Stimulated activated naive CD8-positive, alpha-beta T cell treated with anti-CD3 and anti-CD28 coated beads, Interleukin-15, amount 100 ng/mL, for 72 hours (primary cell): ENCODE results near the gene MLLT3.
"Not testable (repeated sequence)": the region's sequence is repeated elsewhere in the genome, so short reads cannot be mapped to it uniquely, and the experiment has no call there.

Experiments
- ATAC-seq: fragments of 150-1000 bp; cut with Tn5 transposase; 2 replicates; pipeline ENCODE4 v1.10.0; 2021; ENCODE audit warnings: mild to moderate bottlenecking, moderate library complexity
- DNase-seq, 2 donors: peaks; one replicate each; pipeline ENCODE4 v3.0.0; 2021 to 2022
- H3K27ac Mint-ChIP-seq, 2 donors: one replicate each; pipeline ENCODE4 v1.8.0; 2022; ENCODE audit warnings: mild to moderate bottlenecking in 2 of 2, mixed read lengths in 2 of 2, moderate library complexity in 2 of 2
- H3K27me3 Mint-ChIP-seq: one replicate; pipeline ENCODE4 v1.8.0; 2022; ENCODE audit warnings: mixed read lengths
- H3K4me1 Mint-ChIP-seq: one replicate; pipeline ENCODE4 v1.8.0; 2022; ENCODE audit warnings: mild to moderate bottlenecking, mixed read lengths
- H3K4me3 Mint-ChIP-seq, 2 donors: one replicate each; pipeline ENCODE4 v1.8.0; 2022; ENCODE audit warnings: mild to moderate bottlenecking in 2 of 2, mixed read lengths in 2 of 2, moderate library complexity in 1 of 2
- H3K9me3 Mint-ChIP-seq, 2 donors: one replicate each; pipeline ENCODE4 v1.8.0; 2022; ENCODE audit warnings: mixed read lengths in 2 of 2

The MLLT3 gene

DNA sequence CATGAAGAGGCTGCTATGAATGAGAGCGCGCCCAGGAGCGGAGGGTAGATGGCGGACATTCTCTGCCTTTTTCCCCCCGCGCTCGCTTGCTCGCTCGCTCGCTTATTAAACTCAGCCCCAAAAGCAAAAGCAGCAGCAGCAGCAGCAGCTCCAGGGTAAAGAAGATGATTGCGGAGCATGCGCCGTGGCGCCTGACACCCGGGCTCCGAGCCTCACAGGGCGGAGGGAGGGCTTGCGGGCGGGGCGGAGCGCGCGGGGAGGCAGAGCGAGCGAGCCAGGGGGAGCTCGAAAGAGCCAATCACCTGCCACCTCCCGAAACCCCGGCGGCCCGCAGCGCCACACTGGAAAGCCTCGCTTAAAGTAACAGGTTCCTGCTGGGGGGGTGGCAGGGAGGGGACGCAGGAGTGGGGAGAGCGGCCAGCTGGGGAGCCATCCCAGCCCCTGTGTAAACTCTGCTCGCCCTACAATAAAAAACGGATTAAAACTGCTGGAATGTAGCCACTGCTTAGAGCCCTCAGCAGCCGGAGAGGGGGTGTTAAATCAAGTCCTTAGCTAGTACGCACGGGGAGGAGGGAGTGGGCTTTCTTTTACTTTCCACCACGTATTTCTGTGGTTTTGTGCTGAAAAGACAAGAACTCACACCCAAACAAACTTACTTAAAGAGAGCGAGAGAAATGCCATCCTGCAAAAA is at the start of gene MLLT3:
TSS of gene MLLT3 (minus strand) at position 170 of the 691 bp plus-strand sequence.
- Mint-ChIP-seq H3K9me3 (no peaks in the 10 kb centered on the region), H3K27me3 (no peaks in the 10 kb centered on the region), H3K4me1 (peaks cover 45% of the 10 kb centered on the region), H3K4me3 (peak within 1 kb of the TSS; percentile 94 to 96), H3K27ac (peak within 1 kb of the TSS; percentile 99 to 100)
- DNase-seq, result peak; percentile 96 to 97
- peak; percentile 85 for ATAC-seq

DNA sequence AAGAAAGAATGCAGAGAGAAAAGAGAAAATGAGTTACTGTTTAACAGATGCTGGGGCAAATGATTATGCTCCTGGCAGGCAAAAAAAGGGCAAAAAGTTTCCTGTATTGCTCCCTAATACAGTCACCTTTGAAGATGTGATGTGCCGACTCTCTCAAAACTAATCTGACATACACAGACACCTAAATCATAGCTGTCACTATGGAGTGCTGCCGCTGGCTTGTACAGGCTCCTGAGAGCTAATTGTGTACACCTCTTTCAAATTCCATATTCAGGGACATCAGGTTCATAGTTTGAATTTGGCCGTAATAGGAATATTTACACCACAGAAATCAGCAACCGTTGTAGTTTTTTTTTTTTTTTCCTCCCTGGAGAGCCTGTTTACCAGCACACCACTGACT is 49.3 kb upstream of the MLLT3 start:
- DNase-seq (no peak), ATAC-seq (no peak)
- H3K27me3 Mint-ChIP-seq, result no peaks in the 10 kb centered on the region
- no peak overlapping the region for H3K27ac Mint-ChIP-seq
- no peaks in the 10 kb centered on the region for H3K4me1 Mint-ChIP-seq
- H3K4me3 Mint-ChIP-seq, result no peak overlapping the region
- no peaks in the 10 kb centered on the region for H3K9me3 Mint-ChIP-seq

DNA sequence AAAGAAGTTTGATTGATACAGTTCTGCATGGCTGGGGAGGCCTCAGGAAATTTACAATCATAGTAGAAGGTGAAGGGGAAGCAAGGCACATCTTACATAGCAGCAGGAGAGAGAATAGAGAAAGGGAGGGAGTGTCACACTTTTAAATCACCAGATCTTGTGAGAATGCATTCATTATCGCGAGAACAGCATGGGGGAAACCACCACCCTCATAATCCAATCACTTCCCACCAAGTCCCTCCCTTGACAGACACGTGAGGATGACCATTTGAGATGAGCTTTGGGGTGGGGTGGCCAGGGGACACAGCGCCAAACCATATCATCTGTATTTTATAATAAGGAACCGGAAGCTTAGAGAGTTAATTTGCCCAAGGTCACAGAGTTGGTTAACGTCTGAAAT is 48.1 kb upstream of the MLLT3 start:
- no peak overlapping the region for H3K4me3 Mint-ChIP-seq
- no peak for ATAC-seq
- no peak overlapping the region for H3K27ac Mint-ChIP-seq
- no peaks in the 10 kb centered on the region for H3K27me3 Mint-ChIP-seq
- no peaks in the 10 kb centered on the region for H3K4me1 Mint-ChIP-seq
- no peaks in the 10 kb centered on the region for H3K9me3 Mint-ChIP-seq
- no peak for DNase-seq

DNA sequence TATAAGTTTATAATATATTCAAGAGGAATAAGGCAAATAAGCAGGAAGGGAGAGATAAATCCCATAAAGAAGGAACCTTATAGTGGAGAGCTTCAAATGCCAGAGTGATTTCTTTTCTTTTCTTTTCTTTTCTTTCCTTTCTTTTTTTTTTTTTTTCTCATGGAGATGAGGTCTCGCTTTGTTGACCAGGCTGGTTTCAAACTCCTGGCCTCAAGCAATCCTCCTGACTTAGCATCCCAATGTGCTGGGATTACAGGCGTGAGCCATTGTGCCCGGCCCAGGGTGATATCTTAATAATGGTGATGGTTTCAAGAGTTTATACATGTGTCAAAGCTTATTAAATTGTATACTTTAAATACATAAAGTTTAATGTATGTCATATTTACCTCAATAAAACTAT is 42.2 kb upstream of the MLLT3 start:
- Mint-ChIP-seq H3K9me3 (no peaks in the 10 kb centered on the region), H3K4me3 (no peak overlapping the region), H3K4me1 (no peaks in the 10 kb centered on the region), H3K27me3 (no peaks in the 10 kb centered on the region), H3K27ac (no peak overlapping the region)
- DNase-seq (no peak), ATAC-seq (no peak)

DNA sequence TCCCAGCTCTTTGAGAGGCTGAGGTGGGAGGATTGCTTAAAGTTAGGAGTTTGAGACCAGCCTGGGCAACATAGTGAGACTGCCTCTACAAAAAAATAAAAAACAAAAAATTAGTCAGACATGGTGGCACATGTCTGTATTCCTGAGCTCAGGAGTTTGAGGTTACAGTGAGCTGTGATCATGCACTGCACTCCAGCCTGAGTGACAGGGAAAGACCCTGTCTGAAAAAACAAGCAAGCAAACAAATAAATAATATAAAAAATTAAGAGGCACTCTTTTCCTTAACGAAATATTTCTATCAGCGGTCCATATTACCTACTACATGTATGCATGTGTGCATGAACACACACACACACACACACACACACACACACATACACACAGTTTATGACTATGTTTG is 40.8 kb upstream of the MLLT3 start:
- DNase-seq (no peak), ATAC-seq (no peak)
- Mint-ChIP-seq H3K27ac (no peak overlapping the region), H3K27me3 (no peaks in the 10 kb centered on the region), H3K9me3 (no peaks in the 10 kb centered on the region), H3K4me1 (no peaks in the 10 kb centered on the region), H3K4me3 (no peak overlapping the region)

DNA sequence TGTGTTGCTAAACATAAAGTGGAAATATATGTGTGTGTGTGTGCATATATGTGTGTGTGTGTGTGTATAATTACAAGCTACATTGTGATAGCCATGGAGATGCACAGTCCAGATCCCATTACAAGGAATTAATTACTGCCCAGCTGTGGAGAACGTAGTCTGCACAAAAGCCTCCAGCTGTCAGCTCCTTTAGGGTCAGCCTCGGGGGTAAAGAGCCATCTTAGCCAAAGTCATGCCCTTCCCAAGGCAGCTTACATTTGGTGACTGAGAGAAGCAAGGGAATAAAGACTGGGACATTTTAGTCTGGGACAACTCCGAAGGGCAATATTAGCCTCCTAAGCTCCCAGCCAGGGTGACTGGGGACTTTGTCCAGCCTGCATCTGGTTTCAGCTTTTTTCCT is 39.9 kb upstream of the MLLT3 start:
- ATAC-seq (no peak), DNase-seq (no peak)
- H3K4me1 Mint-ChIP-seq, result no peaks in the 10 kb centered on the region
- H3K4me3 Mint-ChIP-seq, result no peak overlapping the region
- no peak overlapping the region for H3K27ac Mint-ChIP-seq
- no peaks in the 10 kb centered on the region for H3K9me3 Mint-ChIP-seq
- no peaks in the 10 kb centered on the region for H3K27me3 Mint-ChIP-seq

DNA sequence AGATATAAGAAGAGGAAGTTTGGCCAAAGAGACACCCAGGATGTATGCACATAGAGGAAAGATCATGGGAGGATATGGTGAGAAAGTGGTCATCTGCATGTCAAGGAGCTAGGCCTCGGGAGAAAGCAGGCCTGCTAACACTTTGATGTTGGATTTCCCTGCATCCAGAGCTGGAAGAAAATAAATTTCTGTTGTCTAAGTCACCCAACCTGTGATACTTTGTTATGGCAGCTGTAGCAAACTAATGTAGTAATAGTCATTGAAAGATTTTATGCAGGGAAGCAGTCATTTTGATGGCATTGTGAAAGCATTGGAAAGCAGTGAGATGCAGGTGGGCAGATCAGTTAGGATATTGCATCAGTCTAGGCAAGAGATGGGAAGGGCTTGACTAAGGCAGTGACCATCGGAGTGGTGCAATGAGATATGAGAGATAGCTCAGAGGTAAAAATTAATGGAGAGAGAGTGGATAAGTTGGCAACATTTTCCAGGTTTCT is 37.2 kb upstream of the MLLT3 start:
- Mint-ChIP-seq H3K27me3 (no peaks in the 10 kb centered on the region), H3K4me3 (no peak overlapping the region)

DNA sequence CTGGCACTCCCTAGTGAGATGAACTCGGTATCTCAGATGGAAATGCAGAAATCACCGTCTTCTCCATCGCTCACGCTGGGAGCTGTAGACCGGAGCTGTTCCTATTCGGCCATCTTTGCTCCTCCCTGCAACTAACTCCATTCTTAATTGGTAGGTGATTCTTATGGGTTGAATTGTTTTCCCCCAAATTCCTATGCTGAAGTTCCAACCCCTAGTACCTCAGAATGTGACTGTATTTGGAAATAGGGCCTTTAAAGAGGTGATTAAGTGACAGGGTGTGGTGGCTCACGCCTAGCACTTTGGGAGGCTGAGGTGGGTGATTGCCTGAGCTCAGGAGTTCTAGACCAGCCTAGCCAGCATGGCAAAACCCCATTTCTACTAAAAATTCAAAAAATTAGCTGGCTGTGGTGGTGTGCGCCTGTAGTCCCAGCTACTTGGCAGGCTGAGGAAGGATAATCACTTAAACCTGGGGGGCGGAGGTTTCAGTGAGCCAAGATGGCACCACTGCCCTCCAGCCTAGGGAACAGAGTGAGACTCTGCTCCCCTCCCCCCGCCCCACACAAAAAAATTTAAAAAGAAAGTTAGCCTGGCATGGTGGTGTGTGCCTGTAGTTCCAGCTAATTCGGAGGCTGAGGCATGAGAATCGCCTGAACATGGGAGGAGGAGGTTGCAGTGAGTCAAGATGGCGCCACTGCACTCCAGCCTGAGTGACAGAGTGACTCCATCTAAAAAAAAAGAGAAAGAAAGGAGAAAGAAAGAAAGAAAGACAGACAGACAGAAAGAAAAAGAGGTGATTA is 36.6 kb upstream of the MLLT3 start:
- Mint-ChIP-seq H3K9me3 (no peaks in the 10 kb centered on the region), H3K27me3 (no peaks in the 10 kb centered on the region)

More for the DNA sequence above, 37.2 kb upstream of the MLLT3 start:
- ATAC-seq (no peak), DNase-seq (no peak)
- no peaks in the 10 kb centered on the region for H3K9me3 Mint-ChIP-seq
- H3K27ac Mint-ChIP-seq, result no peak overlapping the region
- no peaks in the 10 kb centered on the region for H3K4me1 Mint-ChIP-seq

DNA sequence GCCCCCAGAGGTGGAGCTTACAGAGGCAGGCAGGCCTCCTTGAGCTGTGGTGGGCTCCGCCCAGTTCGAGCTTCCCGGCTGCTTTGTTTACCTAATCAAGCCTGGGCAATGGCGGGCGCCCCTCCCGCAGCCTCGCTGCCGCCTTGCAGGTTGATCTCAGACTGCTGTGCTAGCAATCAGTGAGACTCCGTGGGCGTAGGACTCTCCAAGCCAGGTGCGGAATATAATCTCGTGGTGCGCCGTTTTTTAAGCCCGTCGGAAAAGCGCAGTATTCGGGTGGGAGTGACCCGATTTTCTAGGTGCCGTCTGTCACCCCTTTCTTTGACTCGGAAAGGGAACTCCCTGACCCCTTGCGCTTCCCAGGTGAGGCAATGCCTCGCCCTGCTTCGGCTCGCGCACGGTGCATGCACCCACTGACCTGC is 36.0 kb upstream of the MLLT3 start:
- H3K4me3 Mint-ChIP-seq, H3K4me1 Mint-ChIP-seq, ATAC-seq, H3K27me3 Mint-ChIP-seq, H3K9me3 Mint-ChIP-seq: not testable (repeated sequence)
- H3K27ac Mint-ChIP-seq, result peak overlapping the region; percentile 69 to 91
- DNase-seq, result peak; percentile 41 to 43

More for the DNA sequence above, 36.6 kb upstream of the MLLT3 start:
- ATAC-seq (no peak), DNase-seq (no peak)
- Mint-ChIP-seq H3K4me3 (no peak overlapping the region), H3K4me1 (no peaks in the 10 kb centered on the region), H3K27ac (peak overlapping the region; percentile 69 to 91)

DNA sequence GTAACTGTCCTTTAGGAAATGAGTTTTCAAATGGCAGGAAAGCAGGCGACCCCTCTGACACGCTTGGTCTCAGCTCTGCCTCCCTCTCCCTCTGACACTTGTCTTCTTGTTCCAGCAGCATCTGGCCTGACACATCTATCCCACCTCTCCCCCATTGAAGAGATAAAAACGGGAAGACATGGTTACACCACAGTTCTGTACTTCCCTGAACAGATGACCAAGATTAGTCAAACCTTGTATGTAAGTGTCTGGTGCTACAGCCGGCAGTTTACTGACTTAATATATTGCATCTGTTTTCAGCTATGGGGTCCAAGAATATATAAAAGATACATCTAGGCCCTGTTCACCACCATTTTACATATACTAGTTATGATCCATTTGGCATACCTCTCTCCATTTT is 29.6 kb upstream of the MLLT3 start:
- H3K4me3 Mint-ChIP-seq, result no peak overlapping the region
- no peak for ATAC-seq
- no peak overlapping the region for H3K27ac Mint-ChIP-seq
- no peaks in the 10 kb centered on the region for H3K4me1 Mint-ChIP-seq
- peaks cover 7% of the 10 kb centered on the region for H3K27me3 Mint-ChIP-seq
- no peaks in the 10 kb centered on the region for H3K9me3 Mint-ChIP-seq
- DNase-seq, result no peak

DNA sequence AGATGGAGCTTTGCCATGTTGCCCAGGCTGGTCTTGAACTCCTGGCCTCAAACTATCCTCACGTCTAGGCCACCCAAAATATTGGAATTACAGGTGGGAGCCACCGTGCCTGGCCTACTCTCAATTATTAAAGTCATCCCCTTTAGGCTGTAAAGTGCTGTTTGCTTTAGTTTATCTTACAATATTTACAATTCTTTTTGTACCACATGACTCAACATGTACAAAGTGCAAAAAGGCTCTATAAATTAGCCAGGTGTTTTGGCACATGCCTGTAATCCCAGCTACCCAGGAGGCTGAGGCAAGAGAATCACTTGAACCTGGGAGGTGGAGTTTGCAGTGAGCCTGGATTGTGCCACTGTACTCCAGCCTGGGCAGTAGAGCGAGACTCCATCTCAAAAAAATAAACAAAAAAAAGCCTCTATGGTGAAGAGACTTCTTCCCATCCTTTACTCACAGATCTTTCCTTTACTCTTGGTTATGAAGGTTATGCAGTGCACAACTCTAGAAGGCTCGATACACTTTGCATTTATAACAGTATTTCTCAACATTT is 28.5 kb upstream of the MLLT3 start:
- Mint-ChIP-seq H3K4me1 (no peaks in the 10 kb centered on the region), H3K4me3 (no peak overlapping the region), H3K27me3 (peaks cover 10% of the 10 kb centered on the region), H3K9me3 (no peaks in the 10 kb centered on the region), H3K27ac (no peak overlapping the region)
- ATAC-seq, result no peak
- DNase-seq, result no peak

DNA sequence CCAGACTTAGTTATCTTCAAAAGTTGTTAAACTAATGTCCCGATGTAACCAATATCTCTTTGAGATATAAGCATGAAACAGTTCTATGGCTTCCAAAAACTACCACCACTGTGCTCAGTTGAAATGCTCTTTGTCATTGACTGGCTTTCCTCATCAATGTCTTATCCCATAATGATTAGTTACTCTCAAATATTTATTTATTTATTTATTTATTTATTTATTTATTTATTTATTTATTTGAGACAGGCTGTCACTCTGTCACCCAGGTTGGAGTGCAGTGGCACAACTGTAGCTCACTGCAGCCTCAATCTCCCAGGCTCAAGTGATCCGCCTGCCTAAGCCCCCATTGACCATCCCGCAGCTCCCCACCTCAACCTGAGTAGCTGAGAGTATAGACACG is 28.0 kb upstream of the MLLT3 start:
- DNase-seq (no peak), ATAC-seq (no peak)
- peaks cover 10% of the 10 kb centered on the region for H3K27me3 Mint-ChIP-seq
- H3K4me1 Mint-ChIP-seq, result no peaks in the 10 kb centered on the region
- H3K27ac Mint-ChIP-seq, result no peak overlapping the region
- no peaks in the 10 kb centered on the region for H3K9me3 Mint-ChIP-seq
- no peak overlapping the region for H3K4me3 Mint-ChIP-seq

DNA sequence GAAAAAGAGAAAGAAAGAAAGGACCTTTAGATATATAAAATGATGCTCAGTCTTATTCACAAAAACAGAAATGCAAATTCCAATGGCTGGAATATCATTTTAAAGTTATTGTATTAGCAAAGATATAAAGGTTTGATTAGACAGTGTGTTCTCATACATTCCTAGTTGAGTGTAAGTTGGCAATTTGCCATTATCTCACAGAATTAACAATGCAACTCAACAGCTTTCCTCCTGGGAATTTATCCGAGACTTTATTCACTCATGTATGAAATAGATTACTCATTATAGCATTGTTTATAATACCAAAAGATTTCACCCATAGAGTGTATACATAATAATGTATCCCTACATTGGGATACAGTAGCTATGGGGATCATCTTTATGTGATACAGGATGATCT is 27.1 kb upstream of the MLLT3 start:
- Mint-ChIP-seq H3K4me1 (no peaks in the 10 kb centered on the region), H3K9me3 (no peaks in the 10 kb centered on the region), H3K4me3 (no peak overlapping the region), H3K27ac (no peak overlapping the region), H3K27me3 (peaks cover 10% of the 10 kb centered on the region)
- DNase-seq, result no peak
- no peak for ATAC-seq

DNA sequence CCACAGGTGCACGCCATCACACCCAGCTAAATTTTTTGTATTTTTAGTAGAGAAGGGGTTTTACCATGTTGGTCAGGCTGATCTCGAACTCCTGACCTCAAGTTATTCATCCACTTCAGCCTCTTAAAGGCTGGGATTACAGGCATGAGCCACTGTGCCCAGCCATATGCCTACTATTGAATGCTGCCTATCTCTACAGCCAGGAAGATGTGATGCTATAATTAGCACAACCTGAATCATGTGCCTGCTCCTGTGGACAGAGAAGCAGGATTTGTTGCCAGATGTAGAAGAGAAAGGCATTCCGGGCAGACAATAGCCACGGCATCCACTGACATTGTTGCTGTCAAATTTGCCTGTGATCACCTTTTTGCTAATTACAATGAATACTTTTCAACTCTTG is 24.4 kb upstream of the MLLT3 start:
- Mint-ChIP-seq H3K4me3 (no peak overlapping the region), H3K27ac (no peak overlapping the region), H3K4me1 (no peaks in the 10 kb centered on the region), H3K27me3 (peaks cover 27% of the 10 kb centered on the region), H3K9me3 (no peaks in the 10 kb centered on the region)
- DNase-seq, result no peak
- ATAC-seq, result no peak

DNA sequence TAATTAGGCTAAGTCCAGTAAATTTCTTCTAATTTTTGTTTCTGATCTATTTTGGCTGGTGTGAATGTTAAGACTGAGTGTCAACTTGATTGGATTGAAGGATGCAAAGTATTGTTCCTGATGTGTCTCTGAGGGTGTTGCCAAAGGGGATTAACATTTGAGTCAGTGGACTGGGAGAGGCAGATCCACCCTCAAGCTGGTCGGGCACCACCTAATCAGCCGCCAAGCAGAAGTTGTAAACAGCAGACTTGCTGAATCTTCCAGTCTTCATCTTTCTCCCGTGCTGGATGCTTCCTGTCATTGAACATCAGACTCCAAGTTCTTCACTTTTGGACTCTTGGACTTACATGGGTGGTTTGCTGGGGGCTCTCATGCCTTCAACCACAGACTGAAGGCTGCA is 21.4 kb upstream of the MLLT3 start:
- ATAC-seq, result no peak
- Mint-ChIP-seq H3K4me1 (peaks cover 12% of the 10 kb centered on the region), H3K4me3 (no peak overlapping the region)

DNA sequence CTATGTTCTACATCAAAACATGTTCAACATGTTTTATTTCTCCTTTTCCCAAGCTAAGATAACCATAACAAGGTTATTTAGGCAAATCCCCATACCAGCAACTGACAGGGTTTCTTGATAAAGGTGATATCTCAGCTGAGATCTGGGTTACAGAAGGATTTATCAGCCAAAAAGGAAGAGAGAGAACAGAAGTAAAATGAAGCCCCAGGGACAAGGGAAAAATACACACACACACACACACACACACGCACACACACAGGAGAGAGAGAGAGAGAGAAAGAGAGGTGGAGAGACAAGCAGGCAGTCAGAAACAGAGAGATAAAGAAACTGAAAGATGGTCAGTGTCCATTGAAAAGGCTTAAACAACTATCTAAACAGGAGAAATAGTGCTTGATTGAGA is 19.7 kb upstream of the MLLT3 start:
- Mint-ChIP-seq H3K27ac (no peak overlapping the region), H3K4me3 (no peak overlapping the region), H3K9me3 (no peaks in the 10 kb centered on the region), H3K27me3 (peaks cover 35% of the 10 kb centered on the region), H3K4me1 (peaks cover 13% of the 10 kb centered on the region)
- DNase-seq (no peak), ATAC-seq (no peak)

More for the DNA sequence above, 21.4 kb upstream of the MLLT3 start:
- peaks cover 27% of the 10 kb centered on the region for H3K27me3 Mint-ChIP-seq
- H3K27ac Mint-ChIP-seq, result no peak overlapping the region
- no peaks in the 10 kb centered on the region for H3K9me3 Mint-ChIP-seq
- no peak for DNase-seq
